ENCODE measurements around the gene TEKTIP1.

The TEKTIP1 gene

GRCh38 chr19:3547767-3548282 is 8.9 kb downstream of the TEKTIP1 start:
- ChIA-PET POLR2A (no interaction called here), CTCF (interaction anchor here (1.5 kb wide), 4 partner anchors 17 to 159 kb away, joined by 3 to 4 read pairs (median 4); no protein-coding TSS in a partner anchor)

GRCh38 chr19:3548606-3549005 is 9.6 kb downstream of the TEKTIP1 start:
- no peak for TF ChIP-seq CTCF (IDR thresholded peaks at IDR 0.05; ENCODE audit: control extremely low read depth, extremely low read depth, low read depth, missing control alignments)
- CTCF ChIA-PET = interaction anchor here (1.0 to 1.5 kb wide), 5 partner anchors 17 to 158 kb away, joined by 3 to 4 read pairs (median 4); no protein-coding TSS in a partner anchor
- no peak for DNase-seq (ENCODE audit: extremely low spot score)
- POLR2A ChIA-PET = no interaction called here

More at GRCh38 chr19:3547767-3548282, 8.9 kb downstream of the TEKTIP1 start:
- DNase-seq (ENCODE audit: extremely low spot score) = no peak
- TF ChIP-seq CTCF (IDR thresholded peaks at IDR 0.05; ENCODE audit: control extremely low read depth, extremely low read depth, low read depth, missing control alignments) = no peak

GRCh38 chr19:3549816-3550215 is 10.8 kb downstream of the TEKTIP1 start:
- no peak for TF ChIP-seq CTCF (IDR thresholded peaks at IDR 0.05; ENCODE audit: control extremely low read depth, extremely low read depth, low read depth, missing control alignments)
- ChIA-PET CTCF (no interaction called here), POLR2A (no interaction called here)
- DNase-seq (ENCODE audit: extremely low spot score) = no peak

- TF ChIP-seq CTCF (IDR thresholded peaks at IDR 0.05; ENCODE audit: control extremely low read depth, extremely low read depth, low read depth, missing control alignments) = no peak
- DNase-seq (ENCODE audit: extremely low spot score) = no peak
- ChIA-PET CTCF (interaction anchor here (1.3 kb wide), 1 partner anchor 9 kb away, joined by 3 read pairs; no protein-coding TSS in a partner anchor), POLR2A (no interaction called here)
Measured at GRCh38 chr19:3550947-3551791, 12.2 kb downstream of the TEKTIP1 start.

GRCh38 chr19:3551792-3552095 is 12.8 kb downstream of the TEKTIP1 start:
- POLR2A ChIA-PET = no interaction called here
- no peak for DNase-seq (ENCODE audit: extremely low spot score)
- no peak for TF ChIP-seq CTCF (IDR thresholded peaks at IDR 0.05; ENCODE audit: control extremely low read depth, extremely low read depth, low read depth, missing control alignments)
- CTCF ChIA-PET = no interaction called here

- CTCF ChIA-PET = interaction anchor here (1.0 to 7.4 kb wide), 2 partner anchors 9 to 54 kb away, joined by 3 to 68 read pairs; no protein-coding TSS in a partner anchor
- no peak for DNase-seq (ENCODE audit: extremely low spot score)
- POLR2A ChIA-PET = interaction anchor here (0.6 to 0.7 kb wide), 4 partner anchors 11 to 943 kb away, joined by 3 to 6 read pairs (median 4); no protein-coding TSS in a partner anchor
Measured at GRCh38 chr19:3554254-3555083, 15.5 kb downstream of the TEKTIP1 start.

More at GRCh38 chr19:3554254-3555083, 15.5 kb downstream of the TEKTIP1 start:
- TF ChIP-seq CTCF (IDR thresholded peaks at IDR 0.05; ENCODE audit: control extremely low read depth, extremely low read depth, low read depth, missing control alignments) = no peak

Data from GM10248 (cell line).